ENCODE data around the gene KRTAP19-8. TPM values are rescaled to one million over a fixed set of nuclear protein-coding genes. Genes with fewer than 3 reads are reported as not detected.

The KRTAP19-8 gene
- total and polyA plus RNA-seq, 4 donors: not detected

- no peaks in the 10 kb centered on the region for H3K27me3 ChIP-seq (ENCODE audit: control insufficient read depth in 4 of 4, insufficient read depth in 4 of 4, low read length in 3 of 4)
- TF ChIP-seq CTCF (IDR thresholded peaks at IDR 0.05; ENCODE audit: low read depth, low read length, missing input control) (no peak), NR2F2 (IDR thresholded peaks at IDR 0.05) (no peak), REST (IDR thresholded peaks at IDR 0.05) (no peak), TAF1 (conservative IDR thresholded peaks at IDR 0.05) (no peak)
- no peak overlapping the region for H3K27ac ChIP-seq (ENCODE audit: low read depth in 1 of 2, low read length in 2 of 2)
- no peaks in the 10 kb centered on the region for H3K36me3 ChIP-seq (ENCODE audit: control insufficient read depth in 4 of 4, insufficient read depth in 3 of 4, low read depth in 1 of 4, low read length in 3 of 4)
- no peak overlapping the region for H3K4me3 ChIP-seq (ENCODE audit: low read depth in 1 of 3, low read length in 3 of 3)
- WGBS: 64% methylated on average over 4 of the region's 4 CpGs
- H3K9ac ChIP-seq (ENCODE audit: low read depth in 1 of 2, low read length in 2 of 2): no peak overlapping the region
- no peak for DNase-seq (ENCODE audit: low spot score)
- no peaks in the 10 kb centered on the region for H3K4me1 ChIP-seq (ENCODE audit: control insufficient read depth in 4 of 4, insufficient read depth in 4 of 4, low read length in 3 of 4)
- H3K9me3 ChIP-seq (ENCODE audit: control insufficient read depth in 4 of 4, low read length in 3 of 4): no peaks in the 10 kb centered on the region
Measured at GRCh38 chr21:31012133-31013089, 25.9 kb downstream of the KRTAP19-8 start.

- TF ChIP-seq EGR1 (IDR thresholded peaks at IDR 0.05; ENCODE audit: low read depth in 2 of 2) (no peak), JUND (IDR thresholded peaks at IDR 0.05) (no peak), MAX (IDR thresholded peaks at IDR 0.05) (no peak), HNF4A (conservative IDR thresholded peaks at IDR 0.05) (no peak), HNF4G (IDR thresholded peaks at IDR 0.05) (no peak), RXRA (IDR thresholded peaks at IDR 0.05) (no peak), ZBTB33 (IDR thresholded peaks at IDR 0.05) (no peak), SP1 (IDR thresholded peaks at IDR 0.05) (no peak), ATF3 (IDR thresholded peaks at IDR 0.05) (no peak), YY1 (IDR thresholded peaks at IDR 0.05) (no peak), FOXA2 (IDR thresholded peaks at IDR 0.05) (no peak), RAD21 (IDR thresholded peaks at IDR 0.05) (no peak), REST (IDR thresholded peaks at IDR 0.05) (no peak), FOXA1 (IDR thresholded peaks at IDR 0.05) (no peak), TAF1 (conservative IDR thresholded peaks at IDR 0.05) (no peak), GABPA (IDR thresholded peaks at IDR 0.05 in 1 of 2, conservative IDR thresholded peaks at IDR 0.05 in 1 of 2) (no peak)
- no peaks in the 10 kb centered on the region for H3K27me3 ChIP-seq (ENCODE audit: control insufficient read depth in 4 of 4, insufficient read depth in 4 of 4, low read length in 3 of 4)
- no peak overlapping the region for H3K9ac ChIP-seq (ENCODE audit: low read depth in 1 of 2, low read length in 2 of 2)
- H3K4me1 ChIP-seq (ENCODE audit: control insufficient read depth in 4 of 4, insufficient read depth in 4 of 4, low read length in 3 of 4): no peaks in the 10 kb centered on the region
- H3K4me3 ChIP-seq (ENCODE audit: low read depth in 1 of 3, low read length in 3 of 3): no peak overlapping the region
- H3K36me3 ChIP-seq (ENCODE audit: control insufficient read depth in 4 of 4, insufficient read depth in 3 of 4, low read depth in 1 of 4, low read length in 3 of 4): no peaks in the 10 kb centered on the region
- H3K9me3 ChIP-seq (ENCODE audit: control insufficient read depth in 4 of 4, low read length in 3 of 4): no peaks in the 10 kb centered on the region
- no peak for DNase-seq (ENCODE audit: low spot score)
- 58% methylated on average over 1 of the region's 1 CpG for WGBS
- H3K27ac ChIP-seq (ENCODE audit: low read depth in 1 of 2, low read length in 2 of 2): no peak overlapping the region
Measured at GRCh38 chr21:31011412-31011811, 26.9 kb downstream of the KRTAP19-8 start.
